Measurements from ENCODE around the gene BST1. TPM values are rescaled to one million over a fixed set of nuclear protein-coding genes. Genes with fewer than 3 reads are reported as not detected.

Gene BST1
- total RNA-seq, 1 donor from 2014 or later, result 0.45 TPM

- Mint-ChIP-seq H3K36me3 (no peaks in the 10 kb centered on the region), H3K27ac (peak overlapping the region; percentile 81), H3K4me1 (no peaks in the 10 kb centered on the region), H3K4me3 (no peak overlapping the region), H3K9me3 (no peaks in the 10 kb centered on the region), H3K27me3 (ENCODE audit: insufficient read depth, low read depth) (no peaks in the 10 kb centered on the region)
- no peaks in the 10 kb centered on the region for H4K20me1 ChIP-seq (ENCODE audit: low read depth)
- H3F3A ChIP-seq (ENCODE audit: low read depth), result no peaks in the 10 kb centered on the region
- no peaks in the 10 kb centered on the region for H3K4me1 ChIP-seq
- no peak overlapping the region for H3K9ac ChIP-seq
- no peak overlapping the region for H3K27ac ChIP-seq
- TF ChIP-seq EZH2 (IDR thresholded peaks at IDR 0.05) (no peak), EZH2phosphoT487 (IDR thresholded peaks at IDR 0.05) (no peak), CTCF (IDR thresholded peaks at IDR 0.05) (no peak)
- no peaks in the 10 kb centered on the region for H3K27me3 ChIP-seq
- H3K4me3 ChIP-seq, result no peak overlapping the region
- no peaks in the 10 kb centered on the region for H3K79me2 ChIP-seq (ENCODE audit: low read depth)
- no peak overlapping the region for H3K4me2 ChIP-seq
- no peak for DNase-seq (ENCODE audit: low spot score)
- H3K9me3 ChIP-seq (ENCODE audit: low read depth), result no peaks in the 10 kb centered on the region
- no peak overlapping the region for H2AFZ ChIP-seq (replicated peaks)
- H3K36me3 ChIP-seq, result no peaks in the 10 kb centered on the region
Measured at GRCh38 chr4:15719506-15719905, 16.6 kb downstream of the BST1 start.

- Histone ChIP-seq H3K4me1 (no peaks in the 10 kb centered on the region), H3K4me3 (no peak overlapping the region), H4K20me1 (ENCODE audit: low read depth) (no peaks in the 10 kb centered on the region), H3K27ac (no peak overlapping the region), H3K9ac (no peak overlapping the region), H2AFZ (replicated peaks) (no peak overlapping the region), H3K79me2 (ENCODE audit: low read depth) (no peaks in the 10 kb centered on the region), H3K36me3 (no peaks in the 10 kb centered on the region), H3K9me3 (ENCODE audit: low read depth) (no peaks in the 10 kb centered on the region), H3F3A (ENCODE audit: low read depth) (no peaks in the 10 kb centered on the region), H3K4me2 (no peak overlapping the region), H3K27me3 (no peaks in the 10 kb centered on the region)
- Mint-ChIP-seq H3K27ac (no peak overlapping the region), H3K36me3 (no peaks in the 10 kb centered on the region), H3K9me3 (no peaks in the 10 kb centered on the region), H3K4me1 (no peaks in the 10 kb centered on the region), H3K27me3 (ENCODE audit: insufficient read depth, low read depth) (no peaks in the 10 kb centered on the region), H3K4me3 (no peak overlapping the region)
- TF ChIP-seq EZH2 (IDR thresholded peaks at IDR 0.05), result no peak
- no peak for TF ChIP-seq CTCF (IDR thresholded peaks at IDR 0.05)
- no peak for TF ChIP-seq EZH2phosphoT487 (IDR thresholded peaks at IDR 0.05)
- no peak for DNase-seq (ENCODE audit: low spot score)
Measured at GRCh38 chr4:15720851-15721250, 18.0 kb downstream of the BST1 start.

- Histone ChIP-seq H3K4me2 (no peak overlapping the region), H3K27me3 (no peaks in the 10 kb centered on the region), H3K36me3 (no peaks in the 10 kb centered on the region), H3K9me3 (ENCODE audit: low read depth) (no peaks in the 10 kb centered on the region), H3F3A (ENCODE audit: low read depth) (no peaks in the 10 kb centered on the region), H3K4me3 (no peak overlapping the region), H3K27ac (no peak overlapping the region), H3K4me1 (no peaks in the 10 kb centered on the region), H3K79me2 (ENCODE audit: low read depth) (no peaks in the 10 kb centered on the region), H2AFZ (replicated peaks) (no peak overlapping the region), H4K20me1 (ENCODE audit: low read depth) (no peaks in the 10 kb centered on the region), H3K9ac (no peak overlapping the region)
- no peak for TF ChIP-seq EZH2 (IDR thresholded peaks at IDR 0.05)
- TF ChIP-seq EZH2phosphoT487 (IDR thresholded peaks at IDR 0.05), result no peak
- TF ChIP-seq CTCF (IDR thresholded peaks at IDR 0.05), result no peak
- H3K27me3 Mint-ChIP-seq (ENCODE audit: insufficient read depth, low read depth), result no peaks in the 10 kb centered on the region
- H3K4me3 Mint-ChIP-seq, result no peak overlapping the region
- H3K9me3 Mint-ChIP-seq, result no peaks in the 10 kb centered on the region
- H3K4me1 Mint-ChIP-seq, result no peaks in the 10 kb centered on the region
- no peak for DNase-seq (ENCODE audit: low spot score)
- no peaks in the 10 kb centered on the region for H3K36me3 Mint-ChIP-seq
- no peak overlapping the region for H3K27ac Mint-ChIP-seq
Measured at GRCh38 chr4:15725608-15726007, 22.7 kb downstream of the BST1 start.

Measured in neural progenitor cell (in vitro differentiated cells).